Stimulated activated CD8-positive, alpha-beta memory T cell treated with anti-CD3 and anti-CD28 coated beads, Interleukin-4, amount 100 ng/mL, for 1 hour (primary cell): ENCODE results near the gene SCN2A.

Experiments
- DNase-seq, 2 donors: peaks; one replicate each; pipeline ENCODE4 v3.0.0-alpha.2; 2020; ENCODE audit warnings: low read depth in 2 of 2, low spot score in 1 of 2

Gene SCN2A

DNA sequence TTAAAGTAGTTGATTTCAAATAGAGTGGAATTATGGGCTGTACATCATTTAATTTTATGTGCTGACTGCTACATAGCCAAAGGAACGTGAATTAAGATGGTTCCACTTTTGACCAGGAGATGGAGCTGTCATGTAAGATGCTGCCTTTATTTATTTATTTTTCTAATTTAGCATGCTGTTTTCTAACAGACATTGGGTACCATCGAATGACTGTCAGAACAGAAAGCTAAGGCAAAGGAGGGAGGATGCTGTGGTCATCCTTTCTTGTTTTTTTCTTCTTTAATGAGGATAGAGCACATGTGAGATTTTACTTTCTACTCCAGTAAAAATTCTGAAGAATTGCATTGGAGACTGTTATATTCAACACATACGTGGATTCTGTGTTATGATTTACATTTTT, at the start of gene SCN2A:
SCN2A (plus strand) TSS at position 185 of the 400 bp plus-strand sequence. CDS start 56,410 bp downstream, outside the sequence.
- DNase-seq, result no peak

DNA sequence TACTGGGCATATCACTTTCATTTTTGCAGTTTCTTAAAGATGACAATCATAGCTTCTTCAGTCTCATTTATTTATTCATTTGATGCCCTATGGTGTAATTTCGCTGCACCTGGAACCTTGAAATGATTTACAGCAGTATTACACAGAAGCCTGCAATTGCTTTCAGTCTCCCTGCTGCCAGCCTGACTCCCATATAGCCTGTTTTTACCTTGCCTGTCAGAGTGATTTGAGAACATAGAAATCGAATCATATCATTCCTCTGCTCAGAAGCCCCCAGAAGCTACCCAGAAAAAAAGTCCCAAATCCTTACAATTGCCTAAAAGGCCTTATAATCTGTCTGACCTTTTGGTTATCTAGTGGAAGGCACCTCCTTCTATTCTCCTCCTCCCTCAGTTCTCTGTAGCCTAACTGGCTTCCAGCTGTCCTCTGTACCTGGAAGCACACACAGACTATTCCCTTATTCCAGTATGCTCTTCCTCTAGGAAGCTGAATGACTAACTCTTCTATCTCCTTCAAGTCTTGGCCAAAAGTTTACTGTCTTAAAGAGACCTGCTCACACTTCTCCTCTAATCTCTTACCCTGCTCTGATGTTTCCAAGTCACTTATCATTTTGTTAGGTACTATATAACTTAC, 48.0 kb upstream of the SCN2A start:
- DNase-seq, result no peak

- no peak for DNase-seq
These were observed 46.5 kb upstream of the SCN2A start for GRCh38 chr2:165192729-165193128.

DNA sequence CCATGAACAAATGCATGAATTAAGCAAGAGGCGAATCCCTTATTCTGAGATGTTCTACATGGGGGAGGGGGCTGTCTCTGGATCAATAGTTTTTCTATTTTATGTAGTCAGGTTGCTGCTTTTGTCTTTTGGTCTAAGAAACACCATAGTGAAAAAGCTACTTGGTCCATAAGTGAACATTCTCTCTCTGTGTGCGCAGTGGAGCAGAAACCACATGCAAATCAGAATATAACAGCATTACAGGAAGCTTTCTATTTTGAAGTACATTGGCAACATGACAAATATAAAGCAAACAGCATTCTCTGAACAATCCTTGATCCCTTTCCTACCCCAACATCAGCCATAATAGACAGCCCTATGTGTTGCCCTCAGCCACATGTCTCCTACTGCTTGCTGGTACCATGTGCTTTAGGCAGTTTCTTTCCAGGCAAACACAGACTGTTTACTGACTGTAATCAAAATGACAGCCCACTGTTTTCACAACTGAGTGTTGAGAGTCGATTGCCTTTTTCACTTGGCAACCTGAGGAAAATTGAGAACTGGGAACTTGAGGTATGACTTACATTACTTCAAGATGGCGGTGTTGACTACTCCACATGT, 45.9 kb upstream of the SCN2A start:
- DNase-seq, result no peak

DNA sequence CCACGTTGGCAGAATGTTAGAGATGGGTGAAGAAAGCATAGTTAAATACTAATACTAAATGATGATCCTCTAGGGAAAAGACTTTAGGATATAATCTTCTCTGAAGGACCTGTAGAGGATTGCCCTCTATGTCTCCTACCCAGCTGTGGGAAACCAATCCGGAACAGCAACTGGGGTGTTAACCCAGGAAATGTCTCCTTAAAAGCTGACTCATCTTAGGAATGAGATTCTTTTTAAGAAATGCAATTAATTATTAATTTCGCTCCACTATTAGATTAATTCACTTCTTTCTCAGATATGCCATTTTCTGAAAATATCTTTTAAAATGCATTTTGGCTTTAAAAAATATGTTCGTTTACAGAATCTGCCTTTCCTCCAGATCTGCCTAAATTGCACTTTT, 42.8 kb upstream of the SCN2A start:
- no peak for DNase-seq

GRCh38 chr2:165197346-165197745, 41.9 kb upstream of the SCN2A start:
- DNase-seq, result no peak

- no peak for DNase-seq
These were observed 41.0 kb upstream of the SCN2A start for GRCh38 chr2:165198181-165198580.

DNA sequence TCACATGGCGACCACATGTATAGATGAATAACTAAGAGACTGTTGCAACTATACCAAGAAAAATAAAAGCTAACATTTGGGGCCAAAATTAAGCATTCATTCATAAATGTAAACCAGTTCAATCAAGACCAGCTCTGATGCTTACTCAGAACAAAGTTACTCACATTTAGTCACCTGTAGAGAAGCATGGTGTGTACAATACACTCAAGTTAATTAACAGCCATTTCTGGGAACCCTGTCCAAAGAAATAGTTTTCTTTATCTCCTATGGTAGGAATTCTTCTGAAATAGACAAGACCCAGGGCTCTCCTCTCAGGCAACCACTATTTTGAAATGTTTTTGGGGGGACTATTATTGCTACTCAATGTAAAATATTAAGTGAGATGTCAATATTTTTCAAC, 37.0 kb upstream of the SCN2A start:
- DNase-seq, result no peak

- no peak for DNase-seq
These were observed 35.3 kb upstream of the SCN2A start, which contains the start of gene SCN3A for GRCh38 chr2:165203689-165204559. TSS of gene SCN3A (minus strand) at chr2:165204050. CDS start at chr2:165176394, 27,656 bp downstream.

- no peak for DNase-seq
These were observed 33.3 kb upstream of the SCN2A start for GRCh38 chr2:165205865-165206264.

DNA sequence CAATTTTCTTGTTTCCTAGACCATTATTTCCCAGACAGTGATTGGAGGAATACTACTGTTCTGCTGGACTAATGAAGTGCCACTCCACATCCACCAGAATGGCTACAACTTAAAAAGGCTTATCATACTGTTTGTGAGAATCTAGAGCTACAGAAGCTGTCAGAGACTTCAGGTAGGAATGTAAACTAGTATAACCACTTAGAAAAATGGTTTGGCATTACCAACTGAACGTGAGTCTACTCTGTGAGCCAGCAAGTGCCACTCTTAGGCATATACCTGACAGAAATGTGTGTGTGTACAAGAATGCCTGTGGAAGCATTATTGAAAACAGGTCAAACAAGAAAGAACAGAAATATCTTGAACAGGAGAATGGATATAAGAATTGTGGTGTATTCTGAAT, 31.1 kb upstream of the SCN2A start:
- no peak for DNase-seq

DNA sequence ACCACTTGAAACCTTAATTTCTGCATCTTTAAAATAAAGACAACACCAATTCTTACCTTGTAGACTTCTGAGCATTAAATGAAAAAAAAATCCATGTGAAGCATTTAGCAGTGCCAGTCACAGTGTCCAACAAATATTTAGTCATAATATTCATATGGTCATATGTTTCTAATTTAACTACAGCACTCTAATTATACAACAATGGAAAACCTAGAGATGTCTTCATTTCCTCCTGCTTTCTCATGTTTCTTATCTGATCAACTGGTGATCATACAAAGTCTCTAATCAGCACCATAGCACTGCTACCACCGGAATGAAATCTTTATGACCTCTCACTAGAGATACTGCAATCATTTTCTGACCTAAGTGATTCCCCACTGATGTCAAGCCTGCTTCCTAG, 25.1 kb upstream of the SCN2A start:
- no peak for DNase-seq

GRCh38 chr2:165219481-165219880, 19.7 kb upstream of the SCN2A start:
- DNase-seq, result no peak

- no peak for DNase-seq
These were observed 14.3 kb upstream of the SCN2A start for GRCh38 chr2:165224941-165225340.

DNA sequence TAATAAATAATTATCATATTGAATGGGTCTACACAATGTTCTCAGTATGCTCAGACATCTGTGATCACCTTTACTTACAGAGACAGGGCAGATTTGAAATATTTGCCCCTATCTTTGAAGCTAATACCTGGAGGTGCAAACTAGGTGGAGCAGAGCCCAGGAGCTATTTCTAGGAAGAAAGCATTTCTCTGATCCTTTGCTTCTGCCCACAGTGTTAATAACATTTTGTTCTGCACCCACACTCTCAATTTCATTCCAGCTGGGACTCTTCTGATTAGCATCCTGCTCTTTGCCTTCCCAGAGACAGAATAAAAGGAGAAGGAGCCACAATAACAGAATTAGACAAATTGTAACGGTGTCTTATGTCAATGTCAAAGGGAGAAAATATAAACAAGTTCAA, 11.6 kb upstream of the SCN2A start:
- DNase-seq, result no peak

GRCh38 chr2:165237056-165237455, 2.2 kb upstream of the SCN2A start:
- DNase-seq, result no peak

- no peak for DNase-seq
These were observed 919 bp upstream of the SCN2A start for GRCh38 chr2:165238295-165238694.

DNA sequence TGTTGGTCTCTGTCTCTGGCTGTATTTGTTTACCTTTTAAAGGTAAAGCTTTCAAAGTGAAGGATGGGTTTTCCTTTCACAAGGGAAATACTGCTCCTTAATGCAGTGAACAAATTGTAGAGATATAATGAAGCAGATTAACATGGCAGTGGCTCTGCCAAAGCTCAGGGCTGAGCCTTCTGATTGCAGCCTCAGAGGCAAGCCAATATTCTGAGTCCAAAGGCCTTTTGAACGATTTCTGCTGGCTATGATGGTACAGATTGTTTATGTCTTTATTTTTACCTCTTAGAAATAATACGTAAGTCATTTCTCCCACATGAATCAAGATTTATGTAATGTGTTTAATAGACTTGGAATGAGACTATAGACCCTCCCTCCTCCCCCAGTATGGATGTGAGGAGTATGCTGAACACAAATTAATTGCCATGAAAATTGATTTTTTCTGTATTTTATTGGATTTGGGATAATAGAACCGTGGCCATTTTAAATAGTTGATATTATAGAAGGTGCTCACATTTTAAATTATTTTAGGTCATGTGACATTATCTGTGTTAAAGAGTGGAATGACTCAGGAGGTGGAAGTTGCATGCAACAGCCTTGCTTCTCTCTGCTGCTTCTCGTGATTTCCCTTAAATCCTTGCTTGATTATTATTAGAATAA, 772 bp downstream of the SCN2A start:
- no peak for DNase-seq

GRCh38 chr2:165240916-165241315, 1.7 kb downstream of the SCN2A start:
- no peak for DNase-seq

- DNase-seq, result no peak
These were observed 6.0 kb downstream of the SCN2A start for GRCh38 chr2:165245081-165245793.

GRCh38 chr2:165248238-165248637, 9.0 kb downstream of the SCN2A start:
- DNase-seq, result no peak
